ENCODE measurements around the gene RTL10.

Gene RTL10

GRCh38 chr22:19842393-19843106, 12.1 kb downstream of the RTL10 start:
- H3K9me3 ChIP-seq = no peaks in the 10 kb centered on the region
- peaks cover 7 to 8% of the 10 kb centered on the region in 2 experiments for H3K4me1 ChIP-seq (ENCODE audit: control insufficient read depth in 1 of 2, insufficient read depth in 1 of 2, low read depth in 1 of 2, low read length in 1 of 2)
- no peak for TF ChIP-seq CTCF (IDR thresholded peaks at IDR 0.05)
- H3K27me3 ChIP-seq = no peaks in the 10 kb centered on the region
- H3K27ac ChIP-seq = no peak overlapping the region
- H3K4me3 ChIP-seq (ENCODE audit: low read depth in 1 of 2, low read length in 1 of 2) = no peak overlapping the region
- H3K36me3 ChIP-seq = no peaks in the 10 kb centered on the region

GRCh38 chr22:19841641-19842392, 12.9 kb downstream of the RTL10 start:
- Histone ChIP-seq H3K27ac (no peak overlapping the region), H3K4me1 (ENCODE audit: control insufficient read depth in 1 of 2, insufficient read depth in 1 of 2, low read depth in 1 of 2, low read length in 1 of 2) (peaks cover 7 to 8% of the 10 kb centered on the region in 2 experiments), H3K4me3 (ENCODE audit: low read depth in 1 of 2, low read length in 1 of 2) (no peak overlapping the region), H3K36me3 (no peaks in the 10 kb centered on the region), H3K9me3 (no peaks in the 10 kb centered on the region), H3K27me3 (no peaks in the 10 kb centered on the region)
- TF ChIP-seq CTCF (IDR thresholded peaks at IDR 0.05) = no peak

- no peaks in the 10 kb centered on the region for H3K9me3 ChIP-seq
- H3K4me3 ChIP-seq (ENCODE audit: low read depth in 1 of 2, low read length in 1 of 2) = no peak overlapping the region
- no peak for TF ChIP-seq CTCF (IDR thresholded peaks at IDR 0.05)
- H3K36me3 ChIP-seq = no peaks in the 10 kb centered on the region
- H3K27me3 ChIP-seq = no peaks in the 10 kb centered on the region
- H3K4me1 ChIP-seq (ENCODE audit: control insufficient read depth in 1 of 2, insufficient read depth in 1 of 2, low read depth in 1 of 2, low read length in 1 of 2) = peaks cover 7 to 8% of the 10 kb centered on the region in 2 experiments
- no peak overlapping the region for H3K27ac ChIP-seq
Observed at GRCh38 chr22:19840955-19841640, 13.6 kb downstream of the RTL10 start.

- H3K4me3 ChIP-seq (ENCODE audit: low read depth in 1 of 2, low read length in 1 of 2) = no peak overlapping the region
- no peaks in the 10 kb centered on the region for H3K27me3 ChIP-seq
- peaks cover 7 to 8% of the 10 kb centered on the region in 2 experiments for H3K4me1 ChIP-seq (ENCODE audit: control insufficient read depth in 1 of 2, insufficient read depth in 1 of 2, low read depth in 1 of 2, low read length in 1 of 2)
- H3K27ac ChIP-seq = no peak overlapping the region
- H3K36me3 ChIP-seq = no peaks in the 10 kb centered on the region
- no peaks in the 10 kb centered on the region for H3K9me3 ChIP-seq
- TF ChIP-seq CTCF (IDR thresholded peaks at IDR 0.05) = no peak
Observed at GRCh38 chr22:19840059-19840458, 14.6 kb downstream of the RTL10 start.

- H3K27me3 ChIP-seq = no peaks in the 10 kb centered on the region
- no peak overlapping the region for H3K27ac ChIP-seq
- H3K4me3 ChIP-seq (ENCODE audit: low read depth in 1 of 2, low read length in 1 of 2) = no peak overlapping the region
- no peaks in the 10 kb centered on the region for H3K9me3 ChIP-seq
- no peak for TF ChIP-seq CTCF (IDR thresholded peaks at IDR 0.05)
- peaks cover 3 to 4% of the 10 kb centered on the region in 2 experiments for H3K4me1 ChIP-seq (ENCODE audit: control insufficient read depth in 1 of 2, insufficient read depth in 1 of 2, low read depth in 1 of 2, low read length in 1 of 2)
- H3K36me3 ChIP-seq = no peaks in the 10 kb centered on the region
Observed at GRCh38 chr22:19837915-19838314, 16.8 kb downstream of the RTL10 start.

Measured in neutrophil (primary cell).